WERI-Rb-1 (cell line): ENCODE results near the gene GNL1.

ENCODE experiments used
- DNase-seq: peaks from one replicate; pipeline ENCODE4 v3.0.0-alpha.2; 2020
- H3K27ac ChIP-seq: fragments of 250-450 bp; sonication (Bioruptor Pico); 2 replicates; pipeline ENCODE4 v1.5.1; 2020; ENCODE audit warnings: mild to moderate bottlenecking, moderate library complexity
- H3K27me3 ChIP-seq: fragments of 250-450 bp; sonication (Bioruptor Pico); 2 replicates; pipeline ENCODE4 v1.5.1; 2021; ENCODE audit warnings: mild to moderate bottlenecking, low read depth, moderate library complexity; ENCODE audit not compliant: insufficient read depth, severe bottlenecking
- H3K36me3 ChIP-seq: fragments of 250-450 bp; sonication (Bioruptor Pico); 2 replicates; pipeline ENCODE4 v1.5.1; 2020; ENCODE audit warnings: mild to moderate bottlenecking, moderate library complexity
- H3K4me3 ChIP-seq: 2 replicates; pipeline ENCODE4 v1.5.1; 2011; ENCODE audit warnings: low read depth, mild to moderate bottlenecking, control low read depth, low read length
- H3K9me3 ChIP-seq: fragments of 250-450 bp; sonication (Bioruptor Pico); 2 replicates; pipeline ENCODE4 v1.5.1; 2021; ENCODE audit warnings: mild to moderate bottlenecking, moderate library complexity; ENCODE audit not compliant: severe bottlenecking
- CTCF ChIP-seq: IDR thresholded peaks from 2 replicates; pipeline ENCODE4 v1.5.1; 2011; ENCODE audit warnings: low read depth, mild to moderate bottlenecking, control low read depth, inconsistent platforms, low read length

The GNL1 gene

GRCh38 chr6:30590509-30590908 lies 34.2 kb upstream of the GNL1 start:
- H3K27me3 ChIP-seq, result no peaks in the 10 kb centered on the region
- no peaks in the 10 kb centered on the region for H3K9me3 ChIP-seq
- H3K27ac ChIP-seq, result no peak overlapping the region
- H3K4me3 ChIP-seq, result no peak overlapping the region
- no peak for TF ChIP-seq CTCF
- no peak for DNase-seq
- peaks cover 96% of the 10 kb centered on the region for H3K36me3 ChIP-seq

GRCh38 chr6:30589754-30590358 lies 33.6 kb upstream of the GNL1 start:
- Histone ChIP-seq H3K36me3 (peaks cover 96% of the 10 kb centered on the region), H3K27ac (no peak overlapping the region), H3K4me3 (no peak overlapping the region), H3K27me3 (no peaks in the 10 kb centered on the region), H3K9me3 (no peaks in the 10 kb centered on the region)
- TF ChIP-seq CTCF, result no peak
- no peak for DNase-seq

GRCh38 chr6:30583921-30584320 lies 27.6 kb upstream of the GNL1 start:
- Histone ChIP-seq H3K27me3 (no peaks in the 10 kb centered on the region), H3K9me3 (no peaks in the 10 kb centered on the region), H3K27ac (no peak overlapping the region), H3K36me3 (peaks cover 99% of the 10 kb centered on the region), H3K4me3 (no peak overlapping the region)
- TF ChIP-seq CTCF, result no peak
- DNase-seq, result no peak

GRCh38 chr6:30578051-30578450 lies 21.8 kb upstream of the GNL1 start:
- H3K27me3 ChIP-seq, result no peaks in the 10 kb centered on the region
- H3K27ac ChIP-seq, result no peak overlapping the region
- no peaks in the 10 kb centered on the region for H3K9me3 ChIP-seq
- no peak for TF ChIP-seq CTCF
- H3K36me3 ChIP-seq, result peaks cover 98% of the 10 kb centered on the region
- H3K4me3 ChIP-seq, result no peak overlapping the region
- no peak for DNase-seq

GRCh38 chr6:30573113-30573512 lies 16.8 kb upstream of the GNL1 start:
- Histone ChIP-seq H3K4me3 (no peak overlapping the region), H3K36me3 (peaks cover 62% of the 10 kb centered on the region)
- no peak for TF ChIP-seq CTCF

GRCh38 chr6:30572148-30572547 lies 15.9 kb upstream of the GNL1 start:
- H3K9me3 ChIP-seq, result no peaks in the 10 kb centered on the region
- H3K36me3 ChIP-seq, result peaks cover 52% of the 10 kb centered on the region
- DNase-seq, result no peak
- TF ChIP-seq CTCF, result no peak
- peak overlapping the region; percentile 73 for H3K4me3 ChIP-seq
- H3K27me3 ChIP-seq, result no peaks in the 10 kb centered on the region
- peak overlapping the region; percentile 95 for H3K27ac ChIP-seq

More at GRCh38 chr6:30573113-30573512, 16.8 kb upstream of the GNL1 start:
- no peak for DNase-seq
- Histone ChIP-seq H3K27ac (no peak overlapping the region), H3K27me3 (no peaks in the 10 kb centered on the region), H3K9me3 (no peaks in the 10 kb centered on the region)
